C4-2B (cell line): ENCODE measurements around the gene PHLDA2.

Experiments
- H3K27ac ChIP-seq: fragments of 450-650 bp; 2 replicates; pipeline ENCODE4 v1.5.1; 2017
- ZFX ChIP-seq: fragments of 450-650 bp; IDR thresholded peaks from 2 replicates; pipeline ENCODE4 v1.6.1; 2017
- TF ChIP-seq, protein P1 (sequence below): fragments of 450-650 bp; conservative IDR thresholded peaks from 2 replicates; pipeline ENCODE4 v1.5.1; 2017; ENCODE audit warnings: mild to moderate bottlenecking

The PHLDA2 gene

DNA sequence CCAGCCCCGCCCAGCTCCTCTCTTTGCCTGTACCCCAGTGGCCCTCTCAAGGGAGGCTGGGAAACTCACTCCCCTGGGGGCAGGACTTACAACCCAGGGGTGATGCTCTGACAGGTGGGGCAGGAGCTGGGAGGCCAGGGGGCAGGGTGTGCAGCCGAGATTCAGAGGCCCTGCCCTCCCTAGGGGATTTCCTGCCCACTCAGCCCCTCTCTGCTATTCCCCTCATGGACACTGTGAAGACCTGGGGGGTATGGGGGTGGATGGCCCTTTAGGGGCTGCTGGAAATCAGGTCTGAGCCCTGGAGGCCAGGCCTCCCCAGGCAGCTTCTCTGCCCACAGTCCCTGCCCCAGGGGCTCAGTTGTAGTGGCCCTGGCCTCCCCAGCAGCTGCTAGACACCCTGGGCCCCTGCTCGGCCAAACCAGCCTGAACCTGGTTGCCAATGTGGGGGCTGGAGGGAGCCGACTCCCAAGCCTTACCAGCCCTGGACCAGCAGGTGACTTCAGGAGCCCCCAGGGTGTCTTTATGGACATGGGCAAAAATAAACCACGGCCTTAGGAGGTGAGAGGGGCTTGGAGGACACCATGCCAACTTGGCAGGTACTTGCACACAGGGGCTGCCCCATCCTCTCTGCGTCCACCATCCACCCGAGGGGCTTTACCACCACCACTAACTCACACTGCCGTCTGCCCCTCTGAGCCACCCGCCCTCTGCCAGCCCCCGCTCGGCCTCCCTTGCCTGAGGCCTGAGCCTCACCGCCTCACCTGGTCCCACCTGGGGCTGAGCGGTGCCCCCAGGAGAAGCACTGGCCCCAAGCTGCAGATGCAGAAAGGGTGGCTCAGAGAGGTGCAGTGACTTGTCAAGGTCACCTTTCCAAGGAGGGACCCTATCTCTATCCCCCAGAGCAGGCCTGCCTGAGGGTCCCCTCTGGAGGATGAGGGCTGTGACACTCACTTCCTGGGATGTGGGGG is 2.8 kb upstream of the PHLDA2 start:
- H3K27ac ChIP-seq: peak overlapping the region; percentile 59; the same call in 1 of the 2 replicates
- TF ChIP-seq, protein P1, sequence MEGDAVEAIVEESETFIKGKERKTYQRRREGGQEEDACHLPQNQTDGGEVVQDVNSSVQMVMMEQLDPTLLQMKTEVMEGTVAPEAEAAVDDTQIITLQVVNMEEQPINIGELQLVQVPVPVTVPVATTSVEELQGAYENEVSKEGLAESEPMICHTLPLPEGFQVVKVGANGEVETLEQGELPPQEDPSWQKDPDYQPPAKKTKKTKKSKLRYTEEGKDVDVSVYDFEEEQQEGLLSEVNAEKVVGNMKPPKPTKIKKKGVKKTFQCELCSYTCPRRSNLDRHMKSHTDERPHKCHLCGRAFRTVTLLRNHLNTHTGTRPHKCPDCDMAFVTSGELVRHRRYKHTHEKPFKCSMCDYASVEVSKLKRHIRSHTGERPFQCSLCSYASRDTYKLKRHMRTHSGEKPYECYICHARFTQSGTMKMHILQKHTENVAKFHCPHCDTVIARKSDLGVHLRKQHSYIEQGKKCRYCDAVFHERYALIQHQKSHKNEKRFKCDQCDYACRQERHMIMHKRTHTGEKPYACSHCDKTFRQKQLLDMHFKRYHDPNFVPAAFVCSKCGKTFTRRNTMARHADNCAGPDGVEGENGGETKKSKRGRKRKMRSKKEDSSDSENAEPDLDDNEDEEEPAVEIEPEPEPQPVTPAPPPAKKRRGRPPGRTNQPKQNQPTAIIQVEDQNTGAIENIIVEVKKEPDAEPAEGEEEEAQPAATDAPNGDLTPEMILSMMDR: no peak
- no peak for TF ChIP-seq ZFX

DNA sequence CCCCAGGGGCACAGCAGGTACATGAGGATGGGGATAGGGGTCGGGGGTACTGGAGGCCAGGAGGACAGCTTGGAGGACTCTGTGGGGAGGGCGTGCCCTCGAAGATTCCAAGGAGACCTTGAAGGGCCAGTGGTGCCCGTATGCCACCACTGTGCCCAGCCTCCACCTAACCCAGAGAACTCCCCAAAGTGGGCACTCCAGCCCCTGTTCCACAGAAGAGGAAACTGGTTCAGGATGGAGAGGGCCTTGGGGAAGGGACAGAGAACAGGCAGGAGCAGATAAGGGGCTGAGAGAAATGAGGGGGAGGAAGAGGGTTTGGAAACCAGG is 2.2 kb upstream of the PHLDA2 start:
- TF ChIP-seq, protein P1: no peak
- no peak for TF ChIP-seq ZFX
- H3K27ac ChIP-seq: no peak overlapping the region; the same call in 1 of the 2 replicates

DNA sequence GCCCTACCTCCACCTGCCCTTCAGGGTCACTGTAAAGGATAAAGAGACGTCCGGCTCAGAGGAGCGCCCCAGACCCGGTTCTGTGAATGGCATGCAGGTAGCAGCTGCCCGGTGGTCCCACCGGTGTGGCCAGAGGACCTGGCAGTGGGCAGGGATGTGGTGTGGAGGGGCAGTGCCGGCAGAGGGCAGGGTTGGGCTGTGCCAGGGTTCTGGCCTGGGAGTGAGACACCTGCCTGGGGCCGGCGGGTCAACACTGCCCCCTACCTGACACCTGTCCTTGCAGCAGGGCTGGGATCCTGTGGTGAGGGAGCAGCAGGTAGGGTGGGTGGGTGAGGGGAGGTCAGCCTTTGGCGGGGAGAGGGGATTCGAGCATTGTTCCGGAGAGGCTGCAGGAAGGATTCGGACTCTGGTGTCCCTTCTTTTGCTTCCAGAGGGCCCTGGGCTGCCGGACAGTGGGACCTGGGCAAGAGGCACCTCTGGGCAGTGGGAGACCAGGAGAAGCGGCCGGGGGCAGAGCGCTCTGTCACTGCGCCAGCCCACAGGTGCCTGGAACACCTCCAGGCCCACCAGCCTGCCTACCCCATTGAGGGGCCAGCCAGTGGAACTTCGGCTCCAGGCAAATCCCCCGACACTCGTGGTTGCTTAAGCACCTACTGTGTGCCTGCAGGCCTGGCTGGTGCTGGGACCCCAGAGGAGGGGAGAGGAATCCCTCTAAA is 1.6 kb upstream of the PHLDA2 start:
- H3K27ac ChIP-seq: peak overlapping the region; percentile 89
- no peak for TF ChIP-seq ZFX
- TF ChIP-seq, protein P1: peak; percentile 99

DNA sequence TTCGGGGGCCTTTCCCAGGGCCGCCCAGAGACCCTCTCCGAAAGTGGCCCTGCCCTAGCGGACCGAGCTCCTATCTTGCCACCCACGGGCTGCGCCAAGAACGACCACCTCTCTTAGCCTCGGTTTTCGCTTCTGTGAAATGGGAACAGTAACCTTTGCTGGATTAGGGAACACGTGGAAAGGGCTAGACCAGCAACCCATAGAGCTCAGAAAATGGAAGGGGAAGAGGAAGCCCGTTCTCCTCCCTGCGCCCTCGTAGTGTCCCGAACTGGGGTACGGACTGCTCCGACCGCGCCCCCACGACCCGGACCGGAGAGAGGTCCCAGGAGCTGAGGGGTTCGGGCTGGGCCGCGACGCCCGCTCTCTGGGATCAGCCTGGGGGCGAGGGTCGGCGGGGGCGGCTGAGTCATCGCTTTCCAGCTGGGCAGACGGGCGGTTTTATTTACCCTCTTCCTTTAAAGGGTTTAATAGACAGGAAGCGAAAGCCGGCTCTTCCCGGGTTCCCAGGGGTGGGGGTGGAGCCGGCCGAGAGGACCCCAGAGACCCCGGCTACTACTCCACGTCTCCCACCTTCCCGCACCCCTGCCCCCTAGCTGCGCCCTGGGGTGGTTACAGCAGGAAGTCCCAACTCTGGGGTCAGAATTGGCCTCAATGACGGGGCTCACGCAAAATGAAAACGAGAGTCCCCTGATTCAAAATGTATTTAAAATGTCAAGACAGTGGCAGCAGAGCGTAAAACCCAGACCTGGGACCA is 907 bp upstream of the PHLDA2 start:
- peak overlapping the region; percentile 89 for H3K27ac ChIP-seq
- TF ChIP-seq, protein P1: no peak
- no peak for TF ChIP-seq ZFX

DNA sequence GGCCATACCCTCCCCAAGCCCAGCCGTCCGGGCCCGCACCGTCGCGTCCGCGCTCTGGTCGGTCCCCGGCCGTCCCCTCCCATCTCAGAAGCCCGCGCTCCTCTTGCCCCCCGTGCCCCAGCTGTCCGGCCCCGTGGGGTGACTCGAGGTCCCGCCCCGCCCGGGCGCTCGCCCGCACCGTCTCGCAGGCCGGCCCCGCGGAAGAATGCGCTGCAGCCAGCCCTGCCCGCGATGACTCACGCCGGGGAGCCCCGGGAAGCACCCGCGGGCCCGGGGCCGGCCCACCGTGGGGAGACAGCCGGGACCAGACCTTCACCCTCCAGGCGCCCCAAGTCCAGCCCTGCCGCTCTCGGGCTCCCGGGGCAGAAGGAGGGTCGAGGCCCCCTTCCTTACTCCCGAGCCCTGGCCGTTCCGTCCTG is 320 bp upstream of the PHLDA2 start:
- TF ChIP-seq, protein P1: no peak
- TF ChIP-seq ZFX: no peak
- peak overlapping the region; percentile 89 for H3K27ac ChIP-seq

DNA sequence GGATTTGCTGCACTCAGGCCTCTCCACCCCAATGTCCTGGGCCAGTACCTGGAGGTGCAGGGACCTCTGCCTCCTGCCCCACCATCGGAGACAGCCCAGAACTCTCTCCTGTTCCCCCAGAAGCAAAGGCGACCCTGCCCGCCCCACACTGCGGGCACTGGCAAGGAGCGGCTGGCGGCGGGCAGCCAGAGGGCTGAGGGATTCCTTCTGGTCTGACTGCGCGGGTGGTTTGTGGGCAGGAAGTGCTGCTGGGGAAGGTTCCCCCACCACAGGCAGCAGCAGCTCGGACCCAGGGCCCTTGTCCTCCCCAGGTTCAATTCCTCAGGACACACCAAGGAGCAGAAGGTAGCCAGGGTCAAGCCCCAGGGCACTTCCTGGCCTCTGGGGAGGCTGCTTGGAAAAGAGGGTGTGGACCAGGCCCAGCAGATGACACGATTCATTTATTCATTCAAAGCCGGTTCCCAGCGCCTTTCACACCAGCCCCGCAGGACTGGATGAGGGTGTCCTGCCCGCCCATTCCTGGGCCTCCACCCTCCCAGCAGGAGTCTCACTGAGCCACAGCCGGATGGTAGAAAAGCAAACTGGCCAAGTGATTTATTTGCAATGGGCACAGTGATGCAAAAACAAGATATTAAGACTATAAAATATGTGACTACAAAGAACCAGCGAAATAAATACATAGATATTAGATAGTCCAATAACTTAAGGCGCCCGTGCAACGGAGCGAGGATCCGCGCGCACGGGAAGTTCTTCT is 1.2 kb downstream of the PHLDA2 start:
- TF ChIP-seq, protein P1: no peak
- no peak for TF ChIP-seq ZFX
- peak overlapping the region; percentile 89 for H3K27ac ChIP-seq
